GM18511 (cell line): Measurements from ENCODE around the gene PDIA6.
"Not testable (repeated sequence)": the region's sequence is repeated elsewhere in the genome, so short reads cannot be mapped to it uniquely, and the experiment has no call there.

Source experiments
- ATAC-seq: cut with Tn5 transposase; IDR thresholded peaks from one replicate; pipeline ENCODE4 v1.9.1; 2021; ENCODE audit warnings: mild to moderate bottlenecking, moderate library complexity; ENCODE audit not compliant: unreplicated experiment

PDIA6 gene

GRCh38 chr2:10834068-10834655 is 21.6 kb upstream of the PDIA6 start:
- ATAC-seq: no peak

GRCh38 chr2:10833021-10833420 is 20.4 kb upstream of the PDIA6 start:
- no peak for ATAC-seq

DNA sequence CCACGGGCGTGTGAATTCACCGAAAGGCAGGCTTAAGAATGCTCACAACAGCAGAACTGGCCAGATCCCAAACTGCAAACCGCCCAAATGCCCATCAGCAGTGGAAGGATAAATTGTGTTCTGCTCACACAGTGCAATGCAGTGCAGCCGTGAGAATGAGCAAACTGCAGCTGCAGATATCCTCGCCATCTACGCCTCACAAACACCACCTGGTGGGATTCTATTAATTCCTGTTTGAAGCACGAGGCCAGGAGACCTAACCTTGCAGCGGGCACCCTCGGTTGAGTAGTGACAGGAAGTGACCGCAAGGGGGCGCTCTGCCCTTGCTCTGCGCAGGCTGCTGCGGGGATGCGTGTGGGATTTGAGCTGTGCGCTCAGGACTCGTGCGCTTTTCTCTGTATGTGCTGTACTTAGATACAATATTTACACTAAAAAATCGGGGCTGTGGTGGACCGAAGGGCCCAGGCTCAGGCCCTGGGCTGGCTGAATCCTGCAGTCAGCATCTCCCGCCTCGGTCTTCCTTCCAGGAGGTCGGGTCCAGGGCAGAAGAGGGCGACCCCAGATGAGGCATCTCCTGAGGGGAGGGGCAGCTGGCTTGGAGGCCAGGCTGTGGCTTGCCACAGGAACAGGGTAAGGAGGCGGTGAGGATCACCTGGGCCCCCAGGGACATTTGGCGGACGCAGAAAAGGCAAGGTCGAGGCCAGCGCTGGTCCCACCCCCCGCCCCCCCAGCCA is 19.8 kb upstream of the PDIA6 start:
- peak; percentile 89 for ATAC-seq

DNA sequence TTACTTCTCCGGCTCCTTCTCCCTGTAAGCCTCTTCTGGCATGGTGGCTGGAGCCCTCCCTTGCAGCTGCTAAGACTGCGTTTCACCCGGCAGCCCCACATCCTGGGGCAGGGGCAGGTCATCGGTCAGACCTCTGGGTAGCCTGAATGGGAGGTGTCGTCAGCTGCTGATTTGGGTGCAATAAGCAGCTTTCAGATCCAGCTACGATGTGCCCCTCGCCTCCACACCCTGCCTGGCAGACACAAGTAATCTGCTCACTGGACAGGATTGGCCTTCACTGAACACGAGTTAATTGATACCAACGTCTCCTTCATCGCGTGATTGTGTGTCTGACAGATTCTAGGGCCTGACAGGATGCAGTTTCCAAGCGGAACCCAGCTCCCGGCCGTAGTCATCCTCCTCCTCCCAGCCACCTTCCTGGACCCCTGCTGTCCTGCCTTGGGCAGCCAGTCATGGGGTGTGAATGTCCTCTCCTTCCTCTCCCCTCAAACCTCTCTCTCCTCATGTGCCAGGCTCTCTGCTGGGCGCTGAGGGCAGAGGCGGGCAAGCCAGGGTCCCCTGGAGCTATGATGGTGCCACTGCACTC is 18.9 kb upstream of the PDIA6 start:
- ATAC-seq: no peak

GRCh38 chr2:10830641-10831399 is 18.2 kb upstream of the PDIA6 start:
- no peak for ATAC-seq

DNA sequence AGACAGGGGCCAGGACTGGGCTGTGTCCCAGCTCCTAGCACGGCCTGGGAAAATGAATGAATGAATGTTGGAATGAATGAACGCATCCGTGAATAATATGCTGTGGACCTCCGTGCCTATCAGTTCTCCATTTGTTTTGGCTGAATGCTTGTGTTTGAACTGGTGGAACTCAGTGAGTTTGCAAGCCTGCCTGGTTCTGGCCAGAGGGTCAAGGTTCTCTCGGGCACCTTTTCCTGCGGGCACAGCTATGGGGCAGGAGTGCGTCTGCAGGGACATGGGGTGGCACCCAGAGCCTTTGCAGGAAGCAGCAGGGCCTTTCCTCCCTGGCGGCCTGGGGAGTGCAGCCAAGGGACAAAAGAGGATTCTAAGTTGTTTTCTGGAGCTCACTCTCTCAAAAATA is 17.6 kb upstream of the PDIA6 start:
- no peak for ATAC-seq

DNA sequence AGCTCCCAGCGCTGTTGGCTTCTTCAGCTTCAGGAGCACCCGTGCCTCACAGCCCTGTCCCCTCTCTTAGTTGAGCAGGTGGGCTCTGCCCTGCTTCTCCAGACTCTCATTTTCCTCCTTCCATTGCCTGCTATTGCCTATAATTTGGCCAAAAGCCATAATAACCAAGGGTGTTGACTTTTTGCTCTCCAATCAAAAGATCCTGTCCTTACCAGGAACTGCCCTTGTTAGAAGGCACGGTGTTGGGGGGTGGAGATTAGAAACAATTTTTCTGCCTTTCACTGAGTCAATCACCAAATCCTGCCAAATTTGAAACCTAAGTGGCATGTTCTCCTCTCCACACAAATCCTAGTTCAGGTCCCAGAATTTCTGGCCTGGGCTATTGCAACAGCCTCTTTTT is 16.7 kb upstream of the PDIA6 start:
- ATAC-seq: no peak

GRCh38 chr2:10828346-10828745 is 15.8 kb upstream of the PDIA6 start:
- ATAC-seq: no peak

GRCh38 chr2:10826625-10827024 is 14.0 kb upstream of the PDIA6 start:
- ATAC-seq: no peak

DNA sequence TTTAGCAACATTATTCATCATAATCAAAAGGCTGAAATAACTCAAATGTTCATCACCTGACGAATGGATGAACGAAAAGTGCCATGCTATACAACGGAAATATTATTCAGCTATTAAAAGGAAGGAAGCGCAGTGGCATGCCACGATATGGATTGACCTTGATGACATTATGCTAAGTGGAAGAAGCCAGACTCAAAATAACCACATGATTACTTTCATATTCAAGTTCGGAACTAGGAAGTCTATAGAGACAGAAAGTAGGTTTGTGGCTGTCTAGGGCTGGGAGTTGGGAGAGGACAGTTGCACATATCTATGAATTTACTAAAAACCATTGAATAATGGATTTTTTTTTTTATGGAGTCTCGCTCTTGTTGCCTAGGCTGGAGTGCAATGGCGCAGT is 13.4 kb upstream of the PDIA6 start:
- ATAC-seq: no peak

- ATAC-seq: no peak
Observed at GRCh38 chr2:10824191-10824590, 11.6 kb upstream of the PDIA6 start.

DNA sequence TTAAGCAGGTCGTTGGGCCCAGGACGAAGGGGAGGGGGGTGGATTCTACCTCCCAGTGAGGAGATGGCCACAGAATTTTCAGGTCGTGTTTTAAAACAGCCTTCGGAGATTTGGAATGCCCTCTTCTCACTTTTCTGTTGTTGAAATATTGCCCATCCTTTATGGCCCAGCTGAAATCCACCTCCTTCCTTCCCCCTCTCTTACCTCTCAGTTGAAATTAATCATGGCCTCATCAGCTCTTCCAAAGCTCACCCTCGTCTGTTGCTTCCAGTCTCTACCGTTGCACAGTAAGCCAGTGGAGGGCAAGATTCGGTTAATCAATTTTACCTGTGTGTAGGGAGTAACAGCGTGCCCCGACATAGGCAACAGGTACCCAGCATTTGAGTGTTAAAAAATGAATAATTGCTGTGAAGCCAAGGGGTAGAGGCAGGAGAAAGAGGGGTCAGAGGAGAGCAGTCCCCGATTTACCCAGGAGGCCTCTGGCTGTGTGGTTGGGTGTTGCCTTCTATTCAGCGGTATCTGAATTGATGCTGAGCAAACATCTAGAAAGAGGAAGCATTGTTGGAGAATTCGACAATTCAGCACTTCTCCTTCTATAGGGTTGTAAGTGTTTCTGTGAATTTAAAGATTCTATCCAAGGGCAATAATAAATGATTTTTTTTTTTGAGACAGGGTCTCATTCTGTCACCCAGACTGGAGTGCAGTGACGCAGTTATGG is 8.6 kb upstream of the PDIA6 start:
- no peak for ATAC-seq

- no peak for ATAC-seq
Observed at GRCh38 chr2:10820562-10820961, 8.0 kb upstream of the PDIA6 start.

DNA sequence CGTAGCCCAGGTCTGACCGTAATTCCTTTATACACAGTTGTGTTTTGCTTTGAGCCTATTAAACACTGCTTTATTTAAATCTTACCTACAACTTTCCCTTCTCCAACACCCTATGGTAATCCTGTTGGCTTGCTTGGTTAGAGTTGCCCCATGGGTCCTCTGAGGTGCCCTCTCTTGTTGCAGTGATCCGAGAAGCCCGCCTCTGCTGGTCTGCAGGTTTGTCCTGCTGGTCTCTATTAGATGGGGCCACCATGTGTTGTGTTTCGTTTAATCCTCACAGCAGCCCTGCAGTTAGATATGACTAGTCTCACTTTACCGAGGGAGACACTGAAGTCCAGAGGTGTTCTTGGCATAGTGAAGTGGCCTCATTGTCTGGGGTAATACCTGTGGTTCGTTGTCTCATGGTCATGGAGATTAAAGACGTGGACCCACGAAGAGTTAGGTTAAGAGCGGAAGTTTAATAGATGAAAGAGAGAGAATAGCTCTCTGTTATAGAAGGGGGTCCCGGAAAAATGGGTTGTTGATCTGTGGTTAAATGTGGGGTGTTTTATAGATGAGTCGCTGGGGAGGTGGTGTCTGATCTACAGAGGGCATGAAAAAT is 7.2 kb upstream of the PDIA6 start:
- ATAC-seq: no peak

GRCh38 chr2:10818984-10819383 is 6.4 kb upstream of the PDIA6 start:
- ATAC-seq: no peak

DNA sequence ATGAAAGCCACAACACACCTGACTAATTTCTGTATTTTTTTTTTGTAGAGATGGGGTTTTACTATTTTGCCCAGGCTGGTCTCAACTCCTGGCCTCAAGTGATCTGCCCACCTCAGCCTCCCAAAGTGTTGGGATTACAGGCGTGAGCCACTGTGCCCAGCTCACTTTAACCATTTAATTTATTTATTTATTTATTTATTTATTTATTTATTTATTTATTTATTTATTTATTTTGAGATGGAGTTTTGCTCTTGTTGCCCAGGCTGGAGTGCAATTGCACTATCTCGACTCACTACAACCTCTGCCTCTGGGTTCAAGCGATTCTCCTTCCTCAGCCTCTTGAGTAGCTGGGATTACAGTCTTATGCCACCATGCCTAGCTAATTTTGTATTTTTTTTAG is 5.7 kb upstream of the PDIA6 start:
- not testable (repeated sequence) for ATAC-seq

- no peak for ATAC-seq
Observed at GRCh38 chr2:10817413-10817812, 4.8 kb upstream of the PDIA6 start.

DNA sequence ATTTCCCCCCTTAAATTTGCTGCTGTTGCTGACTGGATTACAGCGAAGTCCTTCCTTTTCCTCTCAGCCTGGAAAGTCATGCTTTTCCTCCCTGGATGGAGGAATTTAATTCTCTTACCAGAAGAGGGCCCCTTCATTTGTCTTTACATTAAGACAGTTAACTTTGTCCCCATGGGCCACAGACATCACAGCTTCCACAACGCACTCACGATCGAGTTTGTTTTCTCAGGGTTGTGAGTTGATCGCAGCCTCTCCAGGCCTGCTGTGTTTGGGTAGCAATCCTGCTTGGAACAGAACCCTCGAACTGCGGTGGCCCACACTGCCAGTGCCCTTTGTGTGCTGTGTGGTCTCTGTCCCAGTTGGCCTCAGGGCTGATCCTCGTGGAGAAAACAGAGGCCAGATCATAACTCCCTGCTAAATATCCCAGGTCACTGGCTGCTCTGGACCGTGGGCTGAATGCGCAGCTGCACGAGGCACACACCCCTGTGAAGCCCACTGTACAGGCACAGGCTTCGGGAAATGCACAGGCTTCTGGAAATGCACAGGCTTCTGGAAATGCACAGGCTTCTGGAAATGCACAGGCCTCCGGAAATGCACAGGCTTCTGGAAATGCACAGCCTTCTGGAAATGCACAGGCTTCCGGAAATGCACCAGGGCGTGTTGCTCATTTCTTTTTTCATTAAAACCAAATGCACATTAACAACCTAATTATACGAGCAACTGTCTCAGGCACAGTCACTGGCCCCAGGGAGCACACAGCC is 2.2 kb upstream of the PDIA6 start:
- no peak for ATAC-seq

DNA sequence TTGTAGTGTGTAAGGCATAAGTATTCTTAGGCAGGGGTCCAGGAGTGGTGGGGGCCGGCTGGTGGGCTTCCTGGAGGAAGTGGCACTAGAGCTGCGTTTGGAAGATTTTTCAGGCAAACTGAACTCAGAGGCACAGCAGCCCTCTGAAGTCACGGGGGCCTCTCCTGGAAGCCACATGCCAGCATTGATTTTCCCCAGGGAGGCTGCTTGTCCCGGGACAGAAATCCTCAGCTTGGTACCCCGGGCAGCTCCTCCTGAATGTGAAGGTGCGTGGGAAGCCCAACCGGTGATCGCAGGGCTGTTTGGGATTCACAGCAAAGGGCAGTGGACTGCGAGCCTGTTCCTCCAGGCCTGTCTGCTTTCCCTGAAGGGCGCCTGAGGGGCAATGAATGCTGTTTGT is 1.6 kb upstream of the PDIA6 start:
- no peak for ATAC-seq
